NK-92 treated with Interleukin-12 subunit alpha and Interleukin-12 subunit beta, amount 100 ng/mL, for 24 hours (cell line): ENCODE data around the gene AGMO.

Source experiments
- DNase-seq: peaks from one replicate; lab custom pipeline; 2025; lab: John Stamatoyannopoulos, UW

The AGMO gene

DNA sequence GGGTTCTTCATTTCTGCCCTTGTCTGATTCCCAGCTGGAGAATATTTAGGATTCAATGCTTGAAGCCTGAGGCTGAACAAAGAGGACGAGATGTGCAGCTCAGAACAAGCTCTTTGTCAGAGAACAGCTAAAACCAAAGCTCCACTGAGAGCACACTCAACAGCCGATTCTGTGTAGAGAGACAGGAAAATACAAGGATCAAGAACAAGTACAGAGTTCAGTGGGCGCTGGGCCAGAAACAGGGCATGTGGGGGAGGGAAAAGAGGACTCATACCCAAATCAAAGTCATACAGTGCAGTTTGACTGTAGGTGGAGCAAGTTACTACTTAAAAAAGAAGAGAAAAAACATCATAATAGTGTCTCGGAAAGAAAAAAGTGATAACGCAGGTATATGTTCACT lies at the start of gene AGMO:
Gene AGMO (minus strand): TSS at position 181 of the 400 bp plus-strand sequence.
- no peak for DNase-seq

DNA sequence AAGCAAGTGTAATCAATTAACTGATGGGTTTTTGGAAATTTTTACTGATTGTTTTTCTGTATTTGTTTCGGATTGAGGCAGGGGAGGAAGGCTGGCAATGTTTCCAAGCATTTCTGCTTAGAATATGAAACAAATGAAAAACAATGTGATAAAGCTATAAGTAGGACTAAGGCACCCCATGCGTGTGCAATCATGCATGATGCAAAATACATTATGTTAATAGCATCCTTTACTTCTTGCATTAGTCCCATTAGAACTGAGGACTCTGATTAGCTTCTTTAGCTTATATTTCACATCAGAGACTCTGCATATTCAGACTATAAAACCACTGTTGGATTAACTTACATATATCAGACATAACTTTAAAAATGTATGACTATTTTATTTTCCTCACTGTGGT lies 48.7 kb upstream of the AGMO start:
- DNase-seq, result no peak

DNA sequence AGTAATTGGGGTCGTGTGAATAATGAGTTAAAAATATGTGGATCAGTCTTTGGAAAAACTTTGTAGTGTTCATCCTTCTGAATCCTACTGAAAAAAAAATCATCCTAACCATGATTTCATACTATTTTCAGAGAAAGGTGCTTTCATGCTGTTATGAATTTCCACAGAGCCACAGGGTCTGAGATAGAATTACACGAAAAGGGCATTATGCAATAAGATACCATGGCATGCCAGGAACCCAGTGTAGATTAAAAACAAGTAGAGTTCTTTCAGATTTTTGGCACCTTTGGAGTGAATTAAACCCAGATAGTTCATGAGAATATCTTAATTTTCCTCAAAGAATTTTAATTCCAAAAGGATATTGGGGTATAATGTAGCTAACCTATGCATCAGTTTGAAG lies 47.5 kb upstream of the AGMO start:
- DNase-seq, result no peak

DNA sequence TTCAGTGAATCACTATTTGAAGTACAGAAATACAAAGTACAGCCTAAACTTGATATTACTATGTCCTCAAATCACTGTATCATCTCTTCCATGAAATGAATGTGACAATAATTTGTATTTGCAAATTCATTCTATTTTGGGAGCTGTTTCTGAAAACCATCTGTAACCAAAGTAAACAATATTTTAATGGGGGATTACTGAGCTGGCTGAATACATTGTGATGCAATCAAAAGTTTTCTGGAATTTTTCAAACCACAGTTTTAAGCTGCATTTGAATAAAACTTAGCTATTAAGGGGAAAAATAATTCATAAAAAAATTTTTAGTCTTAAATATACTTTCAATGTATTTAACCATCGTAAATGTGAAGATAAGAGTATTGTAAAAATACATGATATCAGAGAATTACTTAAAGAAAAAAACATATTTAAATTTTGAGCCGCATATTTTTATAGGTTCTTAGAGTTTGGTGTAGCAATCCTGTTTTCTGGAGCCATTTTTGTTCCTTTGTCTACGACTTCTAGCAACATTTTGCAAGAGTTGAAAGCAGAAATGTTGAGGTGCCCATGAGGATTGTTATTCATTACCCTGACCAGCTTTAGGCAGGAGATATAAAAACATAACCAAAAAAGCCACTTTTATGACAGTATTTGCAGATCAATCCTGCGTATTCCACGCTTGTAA lies 45.9 kb upstream of the AGMO start:
- no peak for DNase-seq

DNA sequence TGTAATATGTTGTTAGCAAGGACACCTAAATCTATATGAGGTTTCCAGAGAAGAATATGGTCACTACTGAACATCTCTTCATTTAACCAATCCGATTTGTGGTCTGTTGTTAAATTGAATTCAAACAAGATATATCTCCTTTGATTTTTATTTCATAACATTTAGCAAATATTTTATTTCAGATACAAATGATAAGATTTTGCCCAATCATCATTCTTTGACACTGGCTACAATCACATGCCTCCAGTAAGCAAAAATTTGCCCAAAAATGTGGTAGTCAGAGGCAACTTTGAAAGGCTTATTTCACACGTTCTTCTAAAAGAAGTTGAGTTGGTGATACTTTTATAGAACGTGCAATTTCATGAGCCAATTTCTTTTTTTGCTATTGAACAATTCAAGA lies 44.7 kb upstream of the AGMO start:
- DNase-seq, result no peak

DNA sequence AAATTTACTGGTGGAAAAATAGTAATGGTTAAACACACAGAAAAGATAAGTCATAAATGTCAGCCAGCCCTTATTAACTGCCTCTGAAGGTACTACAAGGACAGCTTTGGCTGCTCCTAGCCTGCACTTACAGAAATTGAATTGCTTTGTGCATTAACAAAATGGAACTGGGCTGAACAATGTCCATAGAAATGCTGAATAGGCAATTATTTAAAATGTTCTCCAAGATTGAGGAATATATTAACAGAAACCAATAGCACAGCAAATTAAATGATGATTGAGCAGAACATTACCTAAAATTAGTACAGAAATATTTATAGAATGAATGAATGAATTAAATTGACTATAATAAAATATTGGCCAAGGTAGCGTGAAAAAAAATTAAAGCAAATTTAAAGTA lies 42.4 kb upstream of the AGMO start:
- DNase-seq, result no peak

DNA sequence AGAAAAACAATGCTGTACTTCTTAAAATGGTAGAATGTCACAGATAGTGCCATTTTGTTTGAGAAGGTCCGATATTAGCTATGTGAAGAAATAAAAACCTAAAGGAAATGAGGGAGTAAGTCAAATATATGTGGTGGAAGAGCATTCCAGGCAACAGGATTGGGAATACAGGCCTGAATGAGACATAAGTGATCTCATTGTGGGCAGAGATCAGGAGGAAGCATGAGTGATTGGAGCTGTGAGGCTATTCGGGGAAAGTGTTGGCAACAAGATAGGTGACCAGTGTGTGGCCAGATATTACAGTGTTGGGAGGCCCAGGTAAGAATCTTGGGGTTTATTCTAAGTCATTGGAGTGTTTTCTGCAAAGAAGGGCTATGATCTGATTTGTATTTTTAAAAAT lies 41.3 kb upstream of the AGMO start:
- no peak for DNase-seq

DNA sequence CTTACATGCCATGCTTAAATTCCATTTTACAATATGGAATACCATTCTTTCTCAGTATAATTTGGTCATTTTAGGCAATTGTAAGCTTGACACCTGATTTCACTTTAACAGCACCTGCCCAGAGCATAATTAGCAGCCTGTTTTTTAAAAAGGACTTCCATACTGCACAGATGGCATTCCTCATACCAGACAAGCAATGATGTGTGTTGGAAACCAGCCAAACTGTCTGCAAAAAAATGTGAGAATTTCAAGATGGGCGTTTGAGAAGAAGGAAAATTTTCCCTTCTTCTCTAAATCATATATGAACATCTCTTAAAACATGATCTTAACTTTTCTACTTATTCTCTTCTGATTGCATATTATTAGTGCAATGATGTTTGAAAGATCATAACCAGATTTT lies 40.4 kb upstream of the AGMO start:
- no peak for DNase-seq

DNA sequence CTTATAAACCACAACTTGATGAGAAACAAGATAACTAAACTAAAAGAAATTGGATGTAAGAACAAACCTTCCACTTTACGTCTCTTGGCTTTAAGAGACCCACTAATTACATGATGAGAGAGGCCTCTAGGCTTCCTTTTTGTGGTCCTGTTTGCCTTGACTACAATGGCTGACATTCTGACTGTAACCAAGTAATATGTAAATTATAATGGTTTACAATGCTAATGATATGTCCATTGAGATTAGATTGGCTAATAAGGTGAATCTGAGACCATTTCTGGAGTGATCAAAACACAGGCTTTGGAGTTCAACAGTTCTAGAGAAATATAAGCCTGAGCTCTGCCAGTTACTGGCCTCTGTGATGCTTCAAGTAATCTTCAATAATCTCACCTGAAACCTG lies 39.4 kb upstream of the AGMO start:
- no peak for DNase-seq

DNA sequence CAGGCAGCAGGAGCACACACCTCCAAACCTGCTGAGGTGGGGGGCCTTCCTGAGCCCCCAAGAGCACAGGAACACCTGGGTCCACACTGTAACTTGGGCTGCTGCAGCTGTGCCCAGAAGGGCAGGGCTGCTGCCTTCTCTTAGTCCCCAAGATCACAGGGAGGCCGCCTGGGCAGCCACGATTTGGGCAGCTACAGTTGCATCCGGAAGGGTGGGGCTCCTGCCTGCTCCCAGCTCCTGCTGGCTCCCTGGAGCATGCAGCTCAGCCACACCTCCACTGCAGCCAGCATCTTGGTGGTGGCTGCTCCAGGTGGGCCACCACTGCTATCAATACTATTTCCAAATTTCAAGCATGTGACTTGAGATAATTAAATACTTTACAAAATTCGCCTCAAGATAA lies 38.5 kb upstream of the AGMO start:
- no peak for DNase-seq

DNA sequence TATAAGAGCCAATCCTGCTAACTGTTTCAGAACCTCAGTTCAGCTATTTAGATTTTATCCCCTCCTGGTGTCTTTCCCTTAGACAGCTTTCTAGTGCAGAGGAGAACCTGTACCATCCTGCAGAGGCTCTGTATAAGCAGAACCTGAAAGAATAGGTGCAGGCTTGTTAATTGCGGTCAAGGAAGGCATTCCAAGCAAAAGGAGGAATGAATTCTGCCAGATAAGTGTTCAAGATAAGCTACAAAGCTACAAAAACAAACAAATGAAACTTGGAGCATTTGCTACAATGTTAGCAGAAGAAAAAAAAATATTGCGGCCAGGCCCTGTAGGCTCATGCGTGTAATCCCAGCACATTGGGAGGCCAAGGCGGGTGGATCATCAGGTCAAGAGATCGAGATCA lies 32.6 kb upstream of the AGMO start:
- DNase-seq, result no peak

DNA sequence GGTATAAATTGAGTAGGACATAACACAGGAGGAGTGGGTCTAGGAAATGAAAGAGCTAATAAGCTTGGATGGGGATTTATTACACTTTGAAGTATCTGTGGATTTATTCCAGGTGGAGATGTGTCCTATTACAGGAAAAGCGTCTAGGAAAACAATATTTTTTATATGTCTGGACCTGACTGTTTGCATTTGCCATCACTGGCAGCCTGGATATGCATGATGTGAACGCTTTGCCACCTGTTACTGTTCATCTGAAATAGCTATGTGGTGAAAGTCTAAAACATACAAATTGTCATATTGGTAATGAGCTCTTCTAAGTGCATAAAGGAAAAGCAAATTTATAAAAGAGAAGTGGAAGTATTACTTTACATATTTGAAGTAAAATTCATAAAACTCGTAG lies 31.6 kb upstream of the AGMO start:
- no peak for DNase-seq

DNA sequence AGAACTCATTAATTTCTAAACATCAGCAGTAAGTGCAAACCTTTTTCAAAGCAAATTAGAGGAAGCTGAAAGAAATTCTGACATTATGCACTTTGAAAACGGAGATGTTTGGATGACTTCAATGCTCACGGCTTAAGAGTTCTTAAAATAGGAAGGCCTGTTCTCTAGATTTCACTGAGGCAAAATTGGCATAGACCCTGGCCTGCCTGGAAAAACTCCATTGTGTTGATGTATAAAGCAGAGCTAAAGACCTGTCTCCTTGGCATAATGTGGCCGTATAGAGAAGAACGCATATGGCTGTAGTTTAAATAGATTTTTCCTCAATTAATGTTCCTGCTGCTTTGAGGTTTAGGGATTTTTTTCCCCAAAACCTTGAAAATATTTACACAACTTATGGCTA lies 24.5 kb upstream of the AGMO start:
- DNase-seq, result no peak

DNA sequence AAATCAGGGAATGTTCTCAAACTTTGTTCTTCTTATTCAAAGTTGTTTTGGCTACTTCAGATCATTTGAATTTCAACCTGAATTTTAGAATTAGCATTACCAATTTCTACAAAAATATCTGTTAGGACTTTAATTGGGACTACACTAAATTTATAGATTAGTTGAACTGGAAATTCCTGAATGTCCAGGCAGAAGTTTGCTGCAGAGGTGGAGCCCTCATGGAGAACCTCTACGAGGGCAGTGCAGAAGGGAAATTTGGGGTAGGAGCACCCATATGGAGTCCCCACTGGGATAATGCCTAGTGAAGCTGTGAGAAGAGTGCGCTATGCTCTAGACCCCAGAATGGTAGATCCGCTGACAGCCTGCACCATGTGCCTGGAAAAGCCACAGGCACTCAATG lies 22.8 kb upstream of the AGMO start:
- DNase-seq, result no peak

DNA sequence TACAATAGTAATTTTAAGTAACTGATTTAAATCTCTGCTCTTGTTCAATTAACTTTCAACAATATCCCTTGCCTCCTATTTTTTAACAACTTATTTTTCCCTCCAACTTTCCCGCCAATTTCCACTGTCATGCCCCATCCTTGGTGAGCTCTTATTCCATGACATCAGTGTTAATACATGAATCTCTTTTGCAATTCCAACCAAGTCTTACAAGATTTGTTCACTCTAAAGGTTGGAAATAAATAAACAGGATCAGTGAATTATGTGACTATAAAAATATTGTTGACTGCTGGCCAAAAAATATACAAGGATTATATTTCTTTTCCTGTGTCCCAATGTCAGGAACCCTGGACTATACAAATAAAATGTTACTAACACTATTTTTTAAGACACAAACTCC lies 21.0 kb upstream of the AGMO start:
- no peak for DNase-seq

DNA sequence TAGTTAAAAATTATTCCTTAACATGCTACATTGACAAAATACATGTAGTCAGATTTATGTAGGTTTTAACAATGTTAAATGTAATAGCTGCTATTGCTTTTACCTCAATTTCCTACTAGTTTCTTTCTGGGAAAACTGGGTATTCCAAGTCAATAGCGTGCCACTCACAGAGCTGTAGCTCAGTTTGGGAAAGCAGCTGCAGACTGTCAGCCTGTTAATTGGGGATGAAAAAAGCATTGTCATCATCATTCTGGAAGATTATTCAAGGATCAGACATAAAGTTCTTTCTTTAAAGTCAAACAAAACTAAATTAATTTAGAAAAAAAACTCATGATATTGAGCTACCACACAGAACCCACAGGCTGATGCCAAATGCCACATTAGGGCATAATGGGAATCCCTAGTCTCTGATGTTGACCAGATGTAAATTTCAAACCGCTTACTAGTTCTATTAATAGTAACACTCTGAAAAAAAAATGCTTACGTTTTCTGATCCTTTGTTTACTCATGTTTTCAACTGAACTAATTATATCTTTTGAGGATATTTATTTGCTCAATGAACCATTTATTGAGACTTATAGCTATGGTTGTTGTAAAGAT lies 19.6 kb upstream of the AGMO start:
- DNase-seq, result no peak

DNA sequence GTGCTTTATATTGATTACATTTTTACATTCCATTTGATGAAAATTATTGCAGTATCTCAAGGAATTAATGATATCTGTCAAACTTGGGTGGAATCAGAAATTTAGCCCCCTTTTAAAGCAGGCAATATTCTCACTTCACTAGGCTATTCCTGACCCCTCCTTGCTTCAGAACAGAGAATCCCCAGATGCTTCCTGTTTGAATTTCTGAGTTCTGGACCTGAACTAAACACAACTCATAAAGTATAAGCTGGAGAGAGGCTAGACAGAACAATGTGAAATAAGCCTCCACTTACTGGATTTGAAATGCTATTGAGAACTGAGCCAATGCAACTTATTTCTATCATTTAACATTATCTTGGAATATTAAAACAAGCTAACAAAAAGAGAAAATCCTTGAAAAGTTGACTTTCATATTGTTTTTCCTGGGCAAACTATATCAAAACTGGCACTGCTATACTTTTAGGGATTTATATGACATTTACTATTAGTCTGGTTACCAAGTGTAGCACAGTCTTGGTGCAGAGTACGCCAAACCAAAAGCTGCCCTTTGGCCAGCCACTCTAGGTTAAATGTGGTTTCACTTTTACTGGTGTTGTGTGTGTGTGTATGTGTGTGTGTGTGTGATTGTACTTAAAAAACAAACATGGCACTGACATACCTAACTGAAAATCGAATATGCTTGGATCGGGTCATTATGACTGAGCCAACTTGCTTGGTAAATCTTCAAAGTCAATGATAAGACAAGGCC lies 19.0 kb upstream of the AGMO start:
- DNase-seq, result no peak

DNA sequence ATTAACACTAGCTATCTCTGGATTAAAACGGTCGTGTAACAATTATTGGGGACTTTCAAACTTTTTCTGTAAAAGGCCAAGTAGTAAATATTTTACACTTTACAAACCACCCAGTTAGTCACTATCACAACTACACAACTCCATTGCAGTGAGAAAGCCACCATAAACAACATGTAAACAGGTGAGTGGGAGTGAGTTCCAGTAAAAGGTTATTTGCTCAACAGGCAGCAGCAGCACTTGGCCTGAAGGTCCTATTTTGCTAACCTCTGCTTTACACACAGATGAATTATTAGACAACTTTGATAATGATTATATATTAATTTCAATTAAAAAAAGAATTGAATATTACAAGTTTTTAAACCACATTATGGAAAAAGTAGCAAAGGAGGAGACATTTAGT lies 15.8 kb upstream of the AGMO start:
- no peak for DNase-seq

DNA sequence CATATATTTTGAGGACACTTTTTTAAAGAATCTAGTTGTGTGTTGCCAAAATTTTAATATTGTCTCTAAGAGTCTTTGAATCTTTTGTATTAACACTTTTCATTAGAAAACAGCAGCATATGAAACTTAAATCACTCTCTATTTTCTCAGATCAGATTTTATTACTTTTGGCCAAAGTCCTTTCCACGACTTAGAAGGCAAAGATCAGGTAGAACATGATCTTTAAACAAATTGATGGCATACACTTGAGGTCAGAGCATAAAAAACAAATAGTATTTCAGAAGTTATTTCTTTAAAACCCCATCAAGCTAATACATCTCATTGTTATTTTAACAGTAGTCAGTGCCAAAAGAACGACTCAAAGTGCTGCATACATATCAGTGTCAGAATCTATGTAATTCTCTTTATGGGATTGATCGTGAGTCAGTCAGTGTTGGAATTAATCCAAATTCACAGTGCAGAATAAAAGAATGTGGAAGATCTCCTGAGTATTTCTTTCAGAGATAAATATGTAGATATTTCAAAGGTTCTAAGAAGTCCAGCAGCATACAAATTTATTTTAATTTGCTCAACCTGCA lies 9.6 kb upstream of the AGMO start:
- DNase-seq, result no peak

DNA sequence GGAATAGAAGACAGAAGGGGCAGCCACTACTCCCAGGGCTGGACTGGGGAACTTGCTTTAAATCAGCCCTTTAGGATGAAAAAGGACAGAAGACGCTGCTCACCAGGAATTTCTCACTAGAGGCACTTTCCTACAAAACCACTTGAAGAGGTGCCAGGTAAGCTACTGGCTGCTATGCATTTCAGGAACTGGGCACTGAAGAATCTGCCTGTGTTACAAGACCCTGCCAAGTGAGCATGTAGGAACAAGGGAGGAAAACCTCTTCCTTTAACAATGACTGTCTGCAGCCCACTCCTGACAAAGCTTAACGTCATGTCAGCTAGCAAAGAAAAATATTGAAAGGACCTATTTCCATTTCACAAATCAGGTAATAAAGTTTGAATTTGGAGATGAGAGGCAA lies 5.8 kb upstream of the AGMO start:
- DNase-seq, result no peak

DNA sequence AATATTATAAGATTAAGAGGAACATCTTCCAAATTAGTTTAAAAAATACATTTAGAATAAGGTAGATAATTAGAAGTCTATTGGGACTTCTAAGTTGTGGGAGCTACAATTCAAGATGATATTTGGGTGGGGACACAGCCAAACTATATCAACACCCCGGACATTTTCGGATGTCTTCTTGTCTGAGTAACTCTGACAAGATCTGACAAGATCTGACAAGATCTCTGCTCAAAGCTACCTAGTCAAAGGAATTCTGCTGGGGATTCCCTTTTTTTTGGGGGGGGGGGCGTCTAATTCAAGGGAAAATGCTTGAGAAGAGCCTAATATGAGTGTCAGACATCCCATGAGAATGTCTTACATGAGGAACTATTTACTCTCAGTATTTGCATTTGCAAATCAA lies 5.2 kb upstream of the AGMO start:
- DNase-seq, result no peak

DNA sequence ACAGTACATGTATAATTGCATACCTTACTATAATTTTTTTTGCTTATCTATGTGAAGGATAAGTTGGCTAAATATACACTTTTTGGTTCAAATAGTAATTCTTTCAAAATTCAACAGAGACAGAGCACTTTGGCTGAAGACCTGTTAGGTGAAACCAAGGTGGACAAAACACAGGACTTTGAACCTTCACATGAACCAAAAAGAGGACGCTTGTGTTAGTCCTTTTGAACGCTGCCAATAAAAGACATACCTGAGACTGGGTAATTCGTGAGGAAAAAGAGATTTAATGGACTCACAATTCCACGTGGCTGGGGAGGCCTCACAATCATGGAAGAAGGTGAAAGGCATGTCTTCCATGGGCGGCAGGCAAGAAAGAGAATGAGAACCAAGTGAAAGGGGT lies 4.7 kb upstream of the AGMO start:
- no peak for DNase-seq

DNA sequence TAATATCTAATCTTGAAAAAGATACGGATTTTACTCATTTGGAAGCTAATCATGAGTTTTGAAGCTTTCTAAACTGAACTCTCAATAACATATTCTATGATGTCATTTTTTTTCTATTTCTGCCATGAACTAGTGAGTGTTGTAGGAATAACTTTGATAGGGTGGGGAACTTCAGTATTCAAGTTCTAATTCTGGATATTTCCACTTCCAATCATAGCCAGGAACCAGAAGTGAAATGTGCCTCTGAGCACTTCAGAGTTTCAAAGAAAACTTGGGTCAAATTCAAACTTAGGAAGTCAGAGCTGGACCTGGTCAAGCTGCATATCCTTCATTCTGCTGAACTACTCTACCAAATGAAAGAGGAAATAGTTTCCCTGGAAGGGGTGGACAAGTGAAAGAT lies 847 bp downstream of the AGMO start:
- no peak for DNase-seq
